Activated CD8-positive, alpha-beta T cell treated with anti-CD3 and anti-CD28 coated beads for 36 hours (primary cell): ENCODE data around the gene PRMT1. TPM values are rescaled to one million over a fixed set of nuclear protein-coding genes. Genes with fewer than 3 reads are reported as not detected.

Source experiments
- ATAC-seq: fragments of 200-7000 bp; cut with Tn5 transposase; one replicate; pipeline ENCODE4 v1.10.0; 2021; ENCODE audit warnings: mild to moderate bottlenecking, moderate library complexity
- CTCF ChIA-PET: fragments of 350-600 bp; sonication (Branson Sonifier 250); formaldehyde crosslinking; loops from one replicate; lab custom pipeline; 2021; ENCODE audit warnings: antibody characterized with exemption; lab: Charles Lee
- POLR2A ChIA-PET: fragments of 350-600 bp; sonication (Branson Sonifier 250); formaldehyde crosslinking; loops from one replicate; lab custom pipeline; 2021; ENCODE audit warnings: antibody characterized with exemption; lab: Charles Lee
- DNase-seq: peaks from one replicate; pipeline ENCODE4 v3.0.0-alpha.2; 2020
- H3K27ac Mint-ChIP-seq: one replicate; pipeline ENCODE4 v1.8.0; 2021; ENCODE audit warnings: mild to moderate bottlenecking, mixed read lengths
- H3K27me3 Mint-ChIP-seq: one replicate; pipeline ENCODE4 v1.8.0; 2021; ENCODE audit warnings: mixed read lengths
- H3K36me3 Mint-ChIP-seq: one replicate; pipeline ENCODE4 v1.8.0; 2021; ENCODE audit warnings: low read depth, mixed read lengths
- H3K4me1 Mint-ChIP-seq: one replicate; pipeline ENCODE4 v1.8.0; 2021; ENCODE audit warnings: low read depth, mixed read lengths
- H3K4me3 Mint-ChIP-seq: one replicate; pipeline ENCODE4 v1.8.0; 2021; ENCODE audit warnings: mild to moderate bottlenecking, moderate library complexity, mixed read lengths
- H3K9me3 Mint-ChIP-seq: one replicate; pipeline ENCODE4 v1.8.0; 2021; ENCODE audit warnings: mixed read lengths
- CTCF ChIP-seq: fragments of 200-600 bp; IDR thresholded peaks from one replicate; pipeline ENCODE4 v1.8.0; 2022; ENCODE audit warnings: antibody characterized with exemption, mild to moderate bottlenecking
- intact Hi-C: fragments of 100-400 bp; cut with micrococcal nuclease; formaldehyde crosslinking; loops from one replicate; pipeline ENCODE4 v1.10.0; 2022
- total RNA-seq, 2 experiments: library from RNA; stranded (reverse); gene quantifications; one replicate each; pipeline ENCODE4 v1.2.3, GENCODE V29; 2021

PRMT1 gene
- total RNA-seq, 2 experiments from 2014 or later = 419 to 437 TPM

- Mint-ChIP-seq H3K36me3 (peaks cover 25% of the 10 kb centered on the region), H3K27ac (peak overlapping the region; percentile 91), H3K9me3 (no peaks in the 10 kb centered on the region), H3K27me3 (no peaks in the 10 kb centered on the region), H3K4me1 (peaks cover 29% of the 10 kb centered on the region), H3K4me3 (peak overlapping the region; percentile 94)
- peak; percentile 69 for ATAC-seq
- CTCF ChIA-PET = interaction anchor here (1.0 to 6.2 kb wide), 7 partner anchors 8 to 165 kb away, joined by 3 to 33 read pairs (median 4); no protein-coding TSS in a partner anchor
- POLR2A ChIA-PET = interaction anchor here (0.6 to 6.7 kb wide), 10 partner anchors 8 to 212 kb away, joined by 3 to 47 read pairs (median 4); partner anchors contain the start of genes FUZ, PRMT1, RRAS and SCAF1
- TF ChIP-seq CTCF = no peak
- DNase-seq = peak; percentile 95
- intact Hi-C loops = loop anchor here (2.0 kb wide), 1 partner anchor 24 kb away; the partner anchor contains the start of gene RRAS
Measured at GRCh38 chr19:49664171-49665035, 12.7 kb upstream of the PRMT1 start.

DNA sequence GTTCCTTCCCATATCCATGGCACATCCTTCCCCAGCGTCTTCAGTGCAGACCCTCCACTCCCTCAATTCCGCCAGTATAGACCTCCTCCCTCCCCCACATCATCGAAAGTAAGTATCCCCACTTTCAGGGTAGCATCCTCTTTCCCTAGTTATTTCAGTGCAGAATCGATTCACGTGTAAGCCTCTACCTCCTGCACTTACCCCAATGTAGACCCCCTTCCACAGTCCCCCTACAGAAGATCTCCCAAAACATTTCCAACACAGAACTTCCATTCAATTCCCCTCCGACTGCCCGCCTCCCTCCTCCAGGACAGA is 12.1 kb upstream of the PRMT1 start:
- TF ChIP-seq CTCF = no peak
- Mint-ChIP-seq H3K9me3 (no peaks in the 10 kb centered on the region), H3K36me3 (peaks cover 27% of the 10 kb centered on the region), H3K27me3 (no peaks in the 10 kb centered on the region), H3K4me3 (peak overlapping the region; percentile 94), H3K4me1 (peaks cover 31% of the 10 kb centered on the region), H3K27ac (peak overlapping the region; percentile 91)
- DNase-seq (no peak), ATAC-seq (no peak)
- intact Hi-C loops = loop anchor here (2.0 kb wide), 1 partner anchor 24 kb away; the partner anchor contains the start of gene RRAS
- CTCF ChIA-PET = interaction anchor here (1.0 to 6.2 kb wide), 4 partner anchors 8 to 165 kb away, joined by 3 to 33 read pairs (median 10); no protein-coding TSS in a partner anchor
- POLR2A ChIA-PET = interaction anchor here (1.0 to 6.7 kb wide), 7 partner anchors 9 to 212 kb away, joined by 3 to 47 read pairs (median 6); partner anchors contain the start of genes FUZ, PRMT1, RRAS and SCAF1

GRCh38 chr19:49665351-49666119 is 11.5 kb upstream of the PRMT1 start, which contains the start of the genes BCL2L12 and IRF3:
Gene BCL2L12 (plus strand): TSS chr19:49665933. CDS start chr19:49666693, 760 bp downstream.
Gene IRF3 (minus strand): TSS chr19:49665857. CDS start chr19:49664838, 1,019 bp downstream.
- H3K9me3 Mint-ChIP-seq = no peaks in the 10 kb centered on the region
- POLR2A ChIA-PET = interaction anchor here (1.0 to 6.7 kb wide), 8 partner anchors 9 to 211 kb away, joined by 3 to 47 read pairs (median 6); partner anchors contain the start of genes FUZ, PRMT1, RRAS and SCAF1

GRCh38 chr19:49666120-49666444 is 11.0 kb upstream of the PRMT1 start:
- CTCF ChIA-PET = interaction anchor here (1.4 to 1.7 kb wide), 2 partner anchors 10 to 12 kb away, joined by 6 to 13 read pairs; no protein-coding TSS in a partner anchor
- peaks cover 21% of the 10 kb centered on the region for H3K36me3 Mint-ChIP-seq
- peak overlapping the region; percentile 94 for H3K4me3 Mint-ChIP-seq
- ATAC-seq (no peak), DNase-seq (no peak)
- POLR2A ChIA-PET = interaction anchor here (1.0 to 6.7 kb wide), 2 partner anchors 11 to 27 kb away, joined by 3 to 47 read pairs; partner anchors contain the start of gene PRMT1
- intact Hi-C loops = no loop called here
- TF ChIP-seq CTCF = no peak
- H3K27ac Mint-ChIP-seq = peak overlapping the region; percentile 91
- H3K4me1 Mint-ChIP-seq = peaks cover 28% of the 10 kb centered on the region
- no peaks in the 10 kb centered on the region for H3K27me3 Mint-ChIP-seq
- H3K9me3 Mint-ChIP-seq = no peaks in the 10 kb centered on the region

More at GRCh38 chr19:49665351-49666119, 11.5 kb upstream of the PRMT1 start, which contains the start of the genes BCL2L12 and IRF3:
- Mint-ChIP-seq H3K27me3 (no peaks in the 10 kb centered on the region), H3K27ac (peak within 1 kb of the TSS; percentile 91), H3K4me3 (peak within 1 kb of the TSS; percentile 94), H3K4me1 (peaks cover 28% of the 10 kb centered on the region), H3K36me3 (peaks cover 22% of the 10 kb centered on the region)
- intact Hi-C loops = loop anchor here (2.0 kb wide), 1 partner anchor 25 kb away; the partner anchor contains the start of gene RRAS
- ATAC-seq (peak; percentile 89), DNase-seq (peak; percentile 99)
- no peak for TF ChIP-seq CTCF
- CTCF ChIA-PET = interaction anchor here (1.0 to 6.2 kb wide), 4 partner anchors 7 to 166 kb away, joined by 3 to 33 read pairs (median 10); no protein-coding TSS in a partner anchor
